GM20000 (cell line): ENCODE data around the gene POFUT2.

Source experiments
- DNase-seq: peaks from one replicate; pipeline ENCODE4 v3.0.0; 2012; ENCODE audit warnings: low spot score
- CTCF ChIP-seq: IDR thresholded peaks from 2 replicates; pipeline ENCODE4 v1.5.1; 2012; ENCODE audit warnings: mild to moderate bottlenecking, control low read depth; ENCODE audit errors: extremely low read depth, missing control alignments

Gene POFUT2

GRCh38 chr21:45302082-45303061 is 14.7 kb upstream of the POFUT2 start:
- no peak for TF ChIP-seq CTCF
- DNase-seq: no peak

DNA sequence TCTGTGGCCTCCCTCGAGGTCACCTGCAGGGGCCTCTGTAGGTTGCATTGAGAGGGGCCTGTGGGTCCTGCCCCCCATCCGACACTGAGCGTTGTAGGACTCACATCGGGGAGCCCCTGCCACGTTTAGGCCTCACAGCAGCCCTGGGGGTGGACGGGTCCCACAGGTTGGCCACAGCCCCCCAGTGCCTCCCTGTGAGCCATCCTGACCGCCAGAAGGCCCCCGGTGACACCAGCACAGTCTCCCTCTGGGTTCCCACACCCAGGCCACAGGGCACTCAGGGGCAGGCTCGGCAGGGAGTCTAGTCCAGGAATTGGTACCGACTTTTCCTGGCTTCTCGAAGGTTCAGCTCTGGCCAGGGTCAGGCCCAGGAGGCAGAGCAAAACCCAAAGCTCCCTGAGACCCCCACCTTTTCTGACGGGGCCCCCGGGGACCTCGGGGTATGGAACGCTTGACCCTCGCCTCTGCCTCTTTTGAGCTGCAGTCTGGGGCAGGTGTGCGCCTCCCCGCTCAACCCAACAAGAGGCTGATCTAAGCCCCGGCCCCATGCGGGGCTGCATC is 13.9 kb upstream of the POFUT2 start:
- DNase-seq: no peak
- TF ChIP-seq CTCF: no peak

GRCh38 chr21:45300786-45301520 is 13.3 kb upstream of the POFUT2 start:
- TF ChIP-seq CTCF: no peak
- DNase-seq: no peak

GRCh38 chr21:45299864-45300785 is 12.4 kb upstream of the POFUT2 start:
- no peak for TF ChIP-seq CTCF
- no peak for DNase-seq

DNA sequence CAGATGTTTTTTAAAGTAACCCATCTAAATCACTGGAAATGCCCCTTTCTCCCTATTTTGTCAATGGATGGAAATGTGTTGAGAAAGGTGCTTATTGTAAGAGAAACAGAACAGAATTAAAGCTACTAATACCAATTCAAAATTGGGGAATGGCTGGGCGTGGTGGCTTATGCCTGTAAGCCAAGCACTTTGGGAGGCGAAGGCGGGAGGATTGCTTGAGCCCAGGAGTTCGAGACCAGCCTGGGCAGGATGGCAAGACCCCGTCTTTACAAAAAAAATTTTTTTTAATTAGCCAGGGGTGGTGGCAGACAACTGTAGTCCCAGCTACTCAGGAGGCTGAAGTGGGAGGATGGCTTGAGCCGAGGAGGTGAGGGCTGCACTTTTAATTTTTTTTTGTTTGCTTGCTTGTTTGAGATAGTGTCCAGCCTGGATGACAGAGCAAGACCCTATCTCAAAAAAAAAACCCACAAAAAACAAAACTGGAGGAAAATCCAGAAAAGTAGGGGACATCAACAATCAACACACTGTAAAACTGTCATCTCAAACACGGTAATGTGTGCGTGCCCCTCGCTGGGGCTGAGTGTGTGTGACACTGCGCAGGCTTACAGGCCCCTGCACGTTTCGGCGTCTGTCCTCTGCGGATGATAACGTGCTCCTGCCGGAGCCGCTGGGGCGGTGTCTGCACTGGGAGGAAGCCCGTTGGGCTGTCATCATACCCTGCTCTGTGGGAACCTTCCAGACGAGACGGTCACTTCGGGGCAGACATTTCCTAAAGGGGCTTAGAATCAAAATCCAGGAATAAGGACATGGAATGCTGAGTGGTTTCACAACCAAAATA is 11.6 kb upstream of the POFUT2 start:
- TF ChIP-seq CTCF: no peak
- no peak for DNase-seq

- no peak for TF ChIP-seq CTCF
- DNase-seq: no peak
These were observed 10.2 kb upstream of the POFUT2 start for GRCh38 chr21:45297869-45298268.
